Prostate gland (tissue), 2 donors: Measurements from ENCODE around the gene CYP51A1.

Experiments
- POLR2A ChIP-seq: fragments of 450-650 bp; IDR thresholded peaks from one replicate; pipeline ENCODE4 v1.6.1; 2016; ENCODE audit warnings: antibody characterized with exemption, mild to moderate bottlenecking
- POLR2AphosphoS5 ChIP-seq: sonication (generic); formaldehyde crosslinking; IDR thresholded peaks from one replicate; pipeline ENCODE4 v1.6.1; 2017; ENCODE audit warnings: antibody characterized with exemption
- TF ChIP-seq, protein P1 (sequence below), 4 experiments: fragments of 200-600 bp in 2 of 4; fragments of 450-650 bp in 2 of 4; sonication (generic) in 2 of 4; IDR thresholded peaks; 1 replicate in 3 of 4; 2 replicates in 1 of 4; pipeline ENCODE4 v1.5.1; 2016 to 2019; ENCODE audit warnings: antibody characterized with exemption in 4 of 4, mild to moderate bottlenecking in 2 of 4, moderate library complexity in 2 of 4

DNA sequence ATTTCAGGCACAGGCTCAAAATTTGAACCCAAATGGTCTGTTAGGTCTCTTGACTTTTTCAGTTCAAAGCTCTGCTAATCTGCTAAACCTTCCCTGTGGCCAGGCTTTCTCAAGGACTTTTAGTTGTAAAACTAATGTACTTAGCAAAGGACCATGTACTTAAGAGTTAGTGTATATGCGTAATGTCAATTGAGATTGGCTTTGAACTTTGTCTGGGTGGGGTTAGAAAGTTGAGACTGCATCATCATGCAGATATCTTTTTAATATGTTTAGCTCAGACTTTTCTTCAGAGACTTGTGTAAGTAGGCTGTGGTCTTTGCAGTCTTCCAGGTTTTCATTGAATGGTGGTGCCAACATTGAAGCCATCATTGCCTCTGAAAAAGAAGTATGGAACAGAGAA is 33.7 kb downstream of the CYP51A1 start:
- TF ChIP-seq, protein P1, sequence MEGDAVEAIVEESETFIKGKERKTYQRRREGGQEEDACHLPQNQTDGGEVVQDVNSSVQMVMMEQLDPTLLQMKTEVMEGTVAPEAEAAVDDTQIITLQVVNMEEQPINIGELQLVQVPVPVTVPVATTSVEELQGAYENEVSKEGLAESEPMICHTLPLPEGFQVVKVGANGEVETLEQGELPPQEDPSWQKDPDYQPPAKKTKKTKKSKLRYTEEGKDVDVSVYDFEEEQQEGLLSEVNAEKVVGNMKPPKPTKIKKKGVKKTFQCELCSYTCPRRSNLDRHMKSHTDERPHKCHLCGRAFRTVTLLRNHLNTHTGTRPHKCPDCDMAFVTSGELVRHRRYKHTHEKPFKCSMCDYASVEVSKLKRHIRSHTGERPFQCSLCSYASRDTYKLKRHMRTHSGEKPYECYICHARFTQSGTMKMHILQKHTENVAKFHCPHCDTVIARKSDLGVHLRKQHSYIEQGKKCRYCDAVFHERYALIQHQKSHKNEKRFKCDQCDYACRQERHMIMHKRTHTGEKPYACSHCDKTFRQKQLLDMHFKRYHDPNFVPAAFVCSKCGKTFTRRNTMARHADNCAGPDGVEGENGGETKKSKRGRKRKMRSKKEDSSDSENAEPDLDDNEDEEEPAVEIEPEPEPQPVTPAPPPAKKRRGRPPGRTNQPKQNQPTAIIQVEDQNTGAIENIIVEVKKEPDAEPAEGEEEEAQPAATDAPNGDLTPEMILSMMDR (IDR thresholded peaks at IDR 0.05): no peak
- no peak for TF ChIP-seq POLR2A
- TF ChIP-seq POLR2AphosphoS5: no peak
